RPMI7951 (cell line): ENCODE results near the gene NOTCH1. TPM values are rescaled to one million over a fixed set of nuclear protein-coding genes. Genes with fewer than 3 reads are reported as not detected.
"Not testable (repeated sequence)": the region's sequence is repeated elsewhere in the genome, so short reads cannot be mapped to it uniquely, and the experiment has no call there.

ENCODE experiments used
- DNase-seq: peaks from one replicate; pipeline ENCODE4 v3.0.0-alpha.2; 2012; ENCODE audit warnings: low read depth
- total RNA-seq: library from RNA; depleted of rRNA; stranded (reverse); fragments of >200 nt; shearing (Covaris generic); gene quantifications from 2 replicates; pipeline ENCODE4 v1.2.3, GENCODE V29; 2014; rRNA removed

NOTCH1 gene
- 1.8 and 2.0 TPM in 2 replicates for total RNA-seq

DNA sequence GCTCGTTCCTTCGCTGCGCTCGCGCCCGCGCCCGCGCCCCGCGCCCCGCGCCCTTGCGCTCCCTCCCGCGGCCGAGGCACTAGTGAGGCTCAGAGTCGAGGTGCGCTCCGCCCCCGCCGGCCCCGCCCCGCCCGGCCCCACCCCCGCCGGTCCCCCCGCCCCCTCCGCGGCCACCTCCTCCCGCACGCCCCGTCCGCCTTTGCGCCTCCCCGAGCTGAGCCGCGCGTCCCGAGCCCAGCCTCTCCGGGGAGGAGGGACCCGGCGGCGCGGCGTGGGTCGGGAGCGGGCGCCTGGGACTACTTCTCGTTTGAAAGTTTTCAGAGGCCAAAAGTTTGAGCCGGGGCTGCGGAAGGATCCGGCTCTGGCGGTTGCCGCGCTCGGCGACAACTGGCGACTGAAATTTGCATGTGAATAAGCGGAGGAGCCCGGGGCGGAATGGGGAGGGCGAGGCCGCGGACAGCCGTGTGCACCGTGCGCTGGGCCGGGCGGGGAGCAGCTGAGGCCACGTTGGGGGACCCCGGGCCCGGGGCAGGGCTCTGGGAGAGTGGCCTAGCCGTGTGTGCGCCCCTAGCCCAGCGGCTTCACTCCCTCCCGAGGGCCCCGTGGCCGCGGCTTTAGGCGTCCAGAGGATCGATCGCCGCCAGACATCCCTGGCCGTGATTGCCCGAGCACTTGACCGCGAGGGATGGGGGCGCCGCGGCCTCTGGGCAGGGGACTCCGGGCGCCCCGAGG lies at the start of gene NOTCH1:
NOTCH1 (minus strand) TSS at position 84 of the 732 bp plus-strand sequence. CDS start 262 bp downstream, outside the sequence.
- peak; percentile 88 for DNase-seq

DNA sequence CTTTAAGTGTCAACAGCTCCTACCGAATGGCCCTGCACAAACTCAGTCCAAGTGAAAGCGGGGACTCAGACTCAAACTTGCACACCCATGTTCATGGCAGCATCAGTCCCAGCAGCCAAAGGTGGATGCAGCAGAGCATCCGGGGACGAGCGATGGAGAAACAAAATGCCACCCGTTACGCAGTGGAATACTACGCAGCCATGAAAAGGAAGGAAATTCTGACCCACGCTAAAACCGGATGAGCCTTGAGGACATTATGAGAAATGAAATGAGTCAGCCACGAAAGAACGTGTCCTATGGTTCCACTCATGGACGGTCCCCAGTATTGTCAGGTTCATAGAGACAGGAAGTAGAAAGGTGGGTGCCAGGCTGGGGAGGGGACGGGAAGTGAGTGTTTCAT lies 48.6 kb upstream of the NOTCH1 start:
- no peak for DNase-seq

DNA sequence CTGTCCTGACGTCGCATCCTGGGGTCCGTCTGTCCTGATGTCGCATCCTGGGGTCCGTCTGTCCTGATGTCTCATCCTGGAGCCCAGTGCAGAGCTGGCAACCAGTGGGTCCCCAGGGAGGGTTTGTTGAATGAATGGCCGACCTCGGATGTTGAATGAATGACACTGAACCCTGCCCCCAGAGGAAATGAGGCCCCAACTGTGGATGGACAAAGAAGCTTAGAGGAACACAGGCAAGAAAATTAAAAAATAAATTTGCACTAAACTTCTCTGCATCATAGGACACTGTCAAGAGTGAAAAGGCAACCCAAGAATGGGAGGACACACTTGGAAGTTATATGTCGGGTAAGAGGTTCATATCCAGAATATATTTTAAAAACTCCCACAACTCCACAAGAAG lies 47.7 kb upstream of the NOTCH1 start:
- no peak for DNase-seq

DNA sequence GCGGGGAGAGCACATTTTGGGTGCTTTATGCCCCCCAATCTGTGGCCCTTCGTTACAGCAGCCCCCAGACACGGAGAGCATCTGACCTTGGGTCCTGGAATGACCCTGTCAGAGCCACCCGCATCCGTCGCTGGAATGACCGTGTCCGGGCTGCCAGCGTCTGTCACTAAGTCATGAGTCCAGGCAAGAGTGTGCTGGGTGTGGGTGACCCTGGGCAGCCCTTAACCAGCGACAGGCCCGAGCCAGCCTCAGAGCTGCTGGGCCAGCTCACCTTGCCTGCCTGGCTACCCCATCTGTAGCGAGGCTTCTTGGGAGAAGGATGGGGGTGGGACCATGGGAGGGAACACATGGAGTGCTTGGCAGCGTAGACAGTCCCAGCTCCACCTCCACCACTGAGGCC lies 46.8 kb upstream of the NOTCH1 start:
- no peak for DNase-seq

DNA sequence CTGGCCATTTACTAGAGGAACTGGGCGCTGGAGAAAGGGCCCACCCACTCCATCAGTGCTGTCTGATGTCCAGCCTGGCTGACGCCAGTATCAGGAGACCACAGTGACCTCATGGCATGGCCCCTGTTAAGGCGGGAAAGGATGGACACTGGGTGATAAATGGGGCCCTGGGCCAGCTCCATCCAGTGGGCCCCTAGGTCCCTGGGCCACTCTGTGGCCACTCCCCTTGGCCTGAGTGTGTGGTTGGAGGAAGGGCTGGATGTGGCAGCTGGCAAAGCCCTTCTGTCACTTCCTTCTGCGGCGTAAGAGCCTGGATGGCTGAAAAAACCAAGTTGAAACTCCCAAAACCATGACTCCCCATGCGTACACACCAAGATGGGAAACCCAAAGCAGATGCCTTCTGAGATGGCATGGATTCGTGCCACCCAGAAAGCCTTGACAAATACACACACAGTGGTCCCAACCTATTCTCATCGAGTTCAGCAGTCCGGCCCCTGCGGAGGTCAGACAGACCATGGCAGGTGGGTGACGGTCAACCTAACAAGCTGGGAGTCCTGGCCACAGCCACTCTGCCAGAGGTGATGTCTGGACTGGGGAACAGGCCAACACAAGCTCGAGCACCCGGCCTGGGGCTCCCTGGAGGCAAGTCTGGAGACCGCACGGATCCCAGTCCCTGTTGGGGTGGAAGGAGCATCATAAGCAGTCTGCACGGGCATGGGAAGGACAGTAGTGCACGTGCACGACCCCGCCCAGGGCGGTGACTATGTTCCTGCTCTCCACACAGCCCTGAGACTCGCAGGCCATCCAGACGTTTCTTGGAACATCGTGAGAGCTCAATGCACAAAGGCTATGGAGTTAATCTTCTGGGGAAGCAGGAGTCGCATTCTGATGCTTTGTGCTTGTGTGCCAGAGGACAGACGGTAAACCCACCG lies 45.2 kb upstream of the NOTCH1 start:
- DNase-seq = no peak

DNA sequence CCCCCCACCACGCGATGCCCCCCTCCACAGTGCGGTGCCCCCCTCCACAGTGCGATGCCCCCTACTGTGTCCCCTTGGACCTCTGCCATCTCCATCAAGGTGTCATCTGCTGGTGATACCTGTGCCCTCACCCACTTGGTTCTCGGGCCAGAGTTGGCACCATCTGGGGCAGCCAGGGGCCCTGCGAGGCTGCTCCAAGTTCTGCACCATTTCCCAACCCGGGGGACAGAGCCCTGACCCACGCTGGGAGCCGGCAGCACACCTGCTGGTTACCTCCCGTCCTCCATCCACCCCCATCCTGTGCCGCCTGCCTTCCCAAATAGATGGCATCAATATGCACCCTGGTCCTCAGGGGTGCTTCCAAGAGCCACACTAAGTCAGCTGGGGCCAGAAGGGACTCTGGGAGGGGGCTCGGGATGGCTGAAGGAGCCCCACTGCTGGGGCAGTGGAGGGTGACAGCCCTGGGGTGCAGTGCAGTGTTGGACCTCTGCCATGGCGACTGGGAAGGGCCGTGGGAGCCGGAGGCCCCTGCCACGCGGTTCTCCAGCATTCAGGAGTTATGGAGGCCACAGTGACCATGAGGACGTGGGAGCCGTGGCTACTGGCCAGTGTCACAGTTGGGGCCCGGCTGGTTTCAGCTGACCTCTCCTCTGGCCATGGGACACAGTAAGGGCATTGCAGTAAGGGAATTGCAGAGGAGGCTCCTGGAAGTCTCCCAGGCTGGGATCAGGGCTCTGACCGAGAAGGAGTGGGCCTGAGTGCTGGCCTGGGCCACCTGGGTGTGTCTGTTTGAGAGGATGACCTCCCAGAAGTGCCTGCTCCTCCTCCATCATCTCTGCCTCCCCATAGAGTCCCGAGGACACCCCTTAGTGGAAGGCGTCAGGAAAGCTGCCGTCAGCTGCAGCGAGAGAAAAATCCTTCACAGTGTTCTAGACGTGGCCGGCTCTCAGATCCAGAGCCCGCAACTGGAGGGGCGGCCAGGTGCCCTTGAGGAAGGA lies 44.2 kb upstream of the NOTCH1 start:
- DNase-seq = no peak

DNA sequence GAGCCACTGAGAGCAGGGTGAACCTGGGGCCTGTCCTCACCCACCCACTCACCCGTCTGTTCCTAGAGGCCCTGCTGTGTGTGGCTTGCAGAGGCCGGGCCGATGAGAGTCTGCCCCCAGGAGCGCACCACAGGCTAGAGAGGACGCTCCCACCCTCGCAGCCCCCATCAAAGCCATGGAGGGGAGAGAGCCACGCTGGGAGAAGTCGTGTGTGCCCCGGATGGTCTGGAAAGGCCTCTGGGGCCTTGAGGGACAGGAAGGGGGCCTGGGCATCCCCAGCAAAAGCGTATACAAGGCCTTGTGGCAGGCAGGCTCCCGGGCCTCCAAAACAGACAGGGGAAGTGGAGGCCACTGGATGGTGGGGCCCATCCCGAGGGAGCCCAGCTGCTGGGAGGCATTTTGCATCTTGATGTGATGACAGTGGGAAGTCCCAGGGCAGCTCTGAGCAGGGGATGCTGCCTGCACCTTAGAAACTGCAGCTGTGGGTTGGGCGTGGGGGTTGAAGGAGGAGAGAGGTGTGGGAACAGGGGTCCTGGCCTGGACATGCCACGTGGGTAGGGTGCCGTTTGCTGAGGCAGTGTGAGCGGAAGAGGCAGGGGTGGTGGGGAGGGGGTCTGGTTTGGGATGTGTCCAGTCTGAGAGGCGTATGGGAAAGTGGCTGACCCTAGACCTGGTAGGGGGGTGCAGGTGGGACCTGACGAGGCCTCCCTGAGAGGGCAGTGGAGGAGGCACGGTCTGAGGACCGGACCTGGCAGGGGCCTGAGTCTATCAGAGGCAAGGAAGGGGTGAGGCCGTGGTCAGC lies 43.0 kb upstream of the NOTCH1 start:
- DNase-seq = no peak

DNA sequence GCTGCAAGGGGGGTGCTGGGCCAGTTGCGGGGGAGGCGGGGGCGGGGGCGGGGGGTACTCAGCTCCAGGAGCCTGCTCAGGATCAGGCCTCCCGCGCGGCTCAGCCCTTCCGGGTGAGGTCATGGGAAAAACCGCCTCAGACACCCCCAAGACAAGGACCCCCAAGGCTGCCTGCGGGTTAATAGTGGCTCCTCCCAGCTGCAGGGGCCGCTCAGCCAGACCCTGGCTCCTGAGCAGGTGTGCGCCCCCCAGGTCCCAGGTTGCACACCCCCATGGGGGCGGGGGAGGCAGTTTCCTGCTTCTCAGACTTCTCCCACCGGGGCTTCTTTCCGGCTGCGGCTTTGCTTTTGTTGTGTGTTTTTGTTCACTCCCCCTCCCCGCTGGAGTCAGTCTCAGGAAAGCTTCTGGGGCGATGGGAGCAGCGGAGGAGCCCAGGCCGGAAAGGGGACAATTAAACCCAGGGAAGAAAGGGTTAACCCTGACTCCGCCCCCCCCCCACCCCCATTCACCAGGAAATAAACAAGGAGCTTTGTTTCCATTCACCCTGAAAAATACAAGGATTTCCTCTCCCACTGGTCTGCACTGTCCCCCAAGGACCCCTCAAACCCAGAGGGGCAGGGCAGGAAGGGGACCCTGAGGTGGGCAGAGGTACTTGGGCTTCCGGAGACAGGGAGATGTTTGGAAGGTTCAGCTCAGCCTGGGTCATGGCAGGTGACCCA lies 42.3 kb upstream of the NOTCH1 start:
- DNase-seq = no peak

DNA sequence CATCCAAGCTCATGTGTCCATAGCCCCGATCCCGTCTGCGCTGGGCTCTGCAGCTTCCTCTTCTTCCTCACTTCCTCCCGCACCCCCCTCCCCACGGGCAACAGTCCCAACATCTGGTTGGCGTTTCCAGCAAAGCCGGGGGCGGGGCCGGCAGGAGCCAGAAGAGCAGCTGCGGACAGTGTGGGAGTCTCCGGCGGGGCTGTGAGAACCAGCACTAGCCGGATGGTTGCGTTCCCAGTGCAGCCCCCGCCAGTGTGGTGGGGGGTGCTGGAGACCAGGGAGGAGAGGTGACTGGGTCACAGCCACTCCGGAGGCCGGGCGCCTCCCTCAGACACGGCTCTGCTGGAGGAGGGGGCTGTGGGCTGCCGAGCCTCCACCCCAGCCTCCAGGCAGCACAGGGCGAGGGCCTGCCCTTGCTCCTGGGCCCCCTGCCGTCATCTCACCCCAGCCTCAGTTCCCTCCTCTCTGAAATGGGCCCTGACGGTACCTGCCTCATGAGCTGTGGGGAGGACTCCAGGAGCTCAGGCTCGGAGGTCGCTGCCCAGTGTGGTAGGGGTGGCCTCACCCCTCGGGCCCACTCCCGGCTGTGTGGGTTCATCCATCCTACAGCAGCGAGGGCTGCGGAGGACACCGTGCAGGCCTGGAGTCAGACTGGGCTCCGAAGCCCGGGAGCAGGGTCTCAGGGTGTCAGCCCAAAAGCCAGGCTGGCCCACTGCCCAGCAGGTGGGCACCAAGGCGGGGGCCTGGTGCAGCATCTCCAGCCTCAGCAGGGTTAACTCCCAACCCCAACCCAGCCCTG lies 41.5 kb upstream of the NOTCH1 start:
- no peak for DNase-seq

DNA sequence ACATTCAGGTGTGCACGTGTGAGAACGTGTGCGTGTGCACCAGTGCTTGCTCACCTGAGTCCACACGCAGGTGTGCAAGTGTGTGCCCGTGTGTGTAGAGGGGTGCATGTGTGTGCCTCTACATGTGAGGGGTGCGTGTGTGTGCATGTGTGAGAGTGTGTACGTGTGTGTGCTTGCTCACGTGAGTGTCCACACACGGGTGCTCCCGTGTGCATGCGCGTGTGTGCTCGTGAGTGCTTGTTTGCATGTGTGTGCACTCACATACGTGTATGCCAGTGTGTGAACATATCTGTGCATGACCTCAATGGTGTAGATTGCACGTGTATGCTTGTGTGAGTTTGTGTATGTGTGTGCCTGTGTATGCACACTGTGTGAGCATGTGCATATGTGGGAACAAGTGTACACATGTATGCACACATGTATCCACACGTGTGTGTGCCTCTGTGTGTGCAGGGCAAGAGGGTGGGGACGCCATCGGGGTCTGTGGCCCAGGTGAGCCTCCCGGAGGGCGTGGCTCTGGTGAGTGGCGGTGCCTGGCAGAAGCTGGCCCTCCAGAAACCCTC lies 40.6 kb upstream of the NOTCH1 start:
- DNase-seq = no peak

DNA sequence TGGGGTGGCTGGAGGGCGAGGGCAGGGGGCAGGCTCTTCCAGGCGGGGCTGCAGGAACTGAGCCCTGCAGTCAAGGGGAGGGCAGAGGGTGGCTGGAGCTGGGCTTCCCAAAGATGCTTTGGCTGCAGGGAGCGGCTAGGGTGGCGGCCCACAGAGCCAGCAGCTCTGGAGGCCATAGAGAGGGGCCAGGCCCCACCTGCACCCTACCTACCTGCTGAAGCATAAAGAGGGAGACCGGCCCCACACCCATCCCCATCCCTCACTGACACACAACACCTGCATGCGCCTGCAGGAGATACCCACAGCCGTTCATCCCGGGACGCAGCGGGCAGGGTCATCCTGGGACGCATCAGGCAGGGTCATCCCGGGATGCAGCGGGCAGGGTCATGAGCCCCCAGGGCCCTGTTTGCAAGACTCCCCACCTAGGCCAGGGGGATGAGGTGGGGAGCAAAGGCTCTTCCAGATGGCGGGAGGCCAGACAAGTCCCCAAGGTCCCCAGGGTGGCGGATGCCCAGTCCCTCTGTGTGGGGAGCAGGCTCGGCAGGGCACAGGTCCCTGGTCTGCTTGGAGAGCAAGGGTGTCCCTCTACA lies 39.8 kb upstream of the NOTCH1 start:
- no peak for DNase-seq

DNA sequence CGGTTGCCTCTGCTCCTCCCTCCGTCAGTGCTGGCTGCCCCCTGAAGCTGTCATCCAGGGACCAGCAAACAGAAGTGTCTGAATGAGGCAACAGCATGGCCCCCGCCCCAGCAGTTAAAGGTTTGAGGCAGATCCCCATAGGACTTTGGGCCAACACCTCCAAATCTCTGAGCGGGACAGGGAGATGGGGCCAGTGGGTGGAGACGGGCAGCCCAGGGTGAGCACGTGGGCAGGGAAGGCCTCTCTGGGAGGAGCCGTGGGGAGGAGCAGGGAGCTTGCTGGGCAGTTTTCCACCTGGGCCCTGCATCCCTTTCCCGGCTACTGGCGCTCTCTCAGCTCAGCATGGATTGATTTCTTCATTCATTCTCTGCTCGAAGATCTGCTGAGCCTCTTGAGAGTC lies 39.1 kb upstream of the NOTCH1 start:
- DNase-seq = no peak

DNA sequence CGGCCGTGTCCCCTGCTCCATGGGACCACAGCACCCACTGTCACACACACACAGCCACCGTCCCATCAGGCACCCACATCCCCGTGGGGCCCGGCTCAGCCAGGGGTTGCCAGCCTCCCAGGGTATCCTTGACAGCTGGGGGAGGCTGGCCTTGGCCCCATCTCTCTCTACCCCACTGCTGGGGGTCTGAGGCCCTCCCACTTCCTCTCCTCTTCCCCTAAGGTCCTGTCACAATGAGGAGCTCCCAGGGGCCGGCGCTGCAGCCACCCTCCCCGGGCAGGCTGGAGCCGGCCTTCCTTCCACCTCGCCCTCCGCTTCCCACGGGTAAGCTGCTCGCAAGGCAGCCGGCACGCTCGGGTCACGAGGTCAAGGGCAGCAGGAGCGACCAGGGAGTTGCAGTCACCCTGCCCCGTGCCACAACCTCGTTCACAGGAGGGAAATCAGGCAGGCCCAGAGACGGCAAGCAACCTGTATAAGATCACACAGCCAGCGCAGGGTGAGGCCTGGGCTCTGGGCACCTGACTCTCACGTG lies 38.6 kb upstream of the NOTCH1 start:
- no peak for DNase-seq

DNA sequence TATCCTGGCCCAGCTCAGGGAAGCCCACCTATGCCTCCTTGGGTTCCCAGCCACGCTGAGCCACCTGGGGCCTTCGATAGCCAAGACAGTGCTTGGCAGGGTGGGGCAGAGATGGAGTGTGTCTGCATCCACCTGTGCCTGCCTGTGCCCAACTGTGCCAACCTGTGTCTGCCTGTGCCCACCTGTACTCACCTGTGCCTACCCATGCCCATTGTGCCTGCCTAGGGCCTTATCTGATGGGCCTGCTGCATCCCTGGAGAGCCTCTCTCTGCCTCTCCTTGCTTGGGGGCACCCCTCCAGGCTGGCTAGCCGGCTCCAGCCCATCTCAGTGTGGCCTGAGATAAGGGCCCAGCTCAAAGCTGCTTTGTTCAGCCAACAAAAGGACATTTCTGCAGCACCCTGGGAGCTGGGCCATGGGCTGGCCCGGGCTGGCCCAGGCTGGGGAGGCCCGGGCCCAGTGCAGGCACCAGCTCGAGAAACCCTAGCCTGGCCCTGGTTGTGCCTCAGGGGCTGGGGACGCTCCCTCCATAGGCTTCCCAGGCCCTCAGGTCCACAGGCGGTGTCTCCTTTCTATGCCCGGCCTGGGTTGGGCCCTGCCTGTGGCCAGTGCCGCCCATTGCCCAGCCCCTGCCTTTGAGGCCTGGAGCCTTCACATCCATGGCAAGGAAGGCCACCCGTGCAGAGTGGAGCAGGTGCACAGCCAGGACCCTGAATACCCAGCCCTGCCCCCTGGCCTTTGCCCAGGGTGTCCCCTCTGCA lies 37.3 kb upstream of the NOTCH1 start:
- no peak for DNase-seq

DNA sequence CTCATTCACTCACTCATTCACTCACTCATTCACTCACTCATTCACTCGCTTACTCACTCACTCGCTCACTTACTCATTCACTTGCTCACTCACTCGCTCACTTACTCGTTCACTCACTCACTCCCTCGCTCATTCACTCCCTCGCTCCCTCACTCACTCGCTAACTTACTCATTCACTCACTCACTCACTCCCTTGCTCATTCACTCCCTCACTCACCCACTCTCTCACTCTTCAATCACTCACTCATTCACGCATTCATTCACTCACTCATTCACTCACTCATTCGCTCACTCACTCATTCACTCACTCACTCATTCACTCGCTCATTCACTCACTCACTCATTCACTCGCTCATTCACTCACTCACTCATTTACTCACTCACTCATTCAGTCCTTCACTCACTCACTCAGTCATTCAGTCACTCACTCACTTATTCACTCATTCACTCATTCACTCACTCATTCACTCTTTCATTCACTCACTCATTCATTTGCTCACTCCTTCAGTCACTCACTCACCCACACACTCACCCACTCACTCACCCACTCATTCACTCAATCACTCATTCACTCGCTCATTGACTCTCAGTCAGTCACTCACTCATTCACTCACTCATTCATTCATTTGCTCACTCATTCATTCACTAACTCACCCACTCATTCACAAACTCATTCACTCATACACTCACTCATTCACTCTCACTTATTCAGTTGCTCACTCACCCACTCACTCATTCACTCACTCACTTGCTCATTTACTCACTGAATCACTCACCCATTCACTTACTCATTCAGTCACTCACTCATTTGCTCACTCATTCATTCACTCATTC lies 36.0 kb upstream of the NOTCH1 start:
- no peak for DNase-seq

DNA sequence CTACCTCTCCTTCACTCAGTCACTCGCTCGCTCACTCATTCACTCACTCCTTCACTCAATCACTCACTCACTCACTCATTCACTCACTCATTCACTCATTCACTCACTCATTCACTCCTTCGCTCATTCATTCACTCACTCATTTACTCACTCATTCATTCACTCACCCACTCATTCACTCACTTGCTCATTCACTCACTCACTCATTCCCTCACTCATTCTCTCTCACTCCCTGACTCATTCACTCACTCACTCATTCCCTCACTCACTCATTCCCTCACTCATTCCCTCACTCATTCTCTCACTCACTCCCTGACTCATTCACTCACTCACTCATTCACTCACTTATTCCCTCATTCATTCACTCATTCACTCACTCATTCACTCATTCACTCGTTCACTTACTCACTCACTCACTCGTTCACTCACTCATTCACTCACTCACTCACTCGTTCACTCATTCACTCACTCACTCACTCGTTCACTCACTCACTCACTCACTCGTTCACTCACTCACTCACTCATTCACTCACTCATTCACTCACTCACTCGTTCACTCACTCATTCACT lies 33.9 kb upstream of the NOTCH1 start:
- DNase-seq = not testable (repeated sequence)
